Endothelial cell of umbilical vein (primary cell): ENCODE measurements around the gene DIS3L2. TPM values are rescaled to one million over a fixed set of nuclear protein-coding genes. Genes with fewer than 3 reads are reported as not detected.

Experiments
- BruUV-seq: library from RNA; stranded (reverse); fragments of 400-500 nt; replicated peaks from 2 replicates; lab custom pipeline; 2021; lab: Mats Ljungman, UMichigan
- CTCF ChIA-PET: fragments of 300-600, 350-600 bp; sonication (Branson Sonifier 250); formaldehyde crosslinking; loops from one replicate; lab custom pipeline; 2021; ENCODE audit warnings: antibody characterized with exemption, inconsistent platforms; lab: Charles Lee
- POLR2A ChIA-PET: fragments of 300-600, 350-600 bp; sonication (Branson Sonifier 250); formaldehyde crosslinking; loops from one replicate; lab custom pipeline; 2021; ENCODE audit warnings: antibody characterized with exemption, inconsistent platforms; lab: Charles Lee
- DNase-seq: peaks from one replicate; pipeline ENCODE4 v3.0.0-alpha.2; 2011; ENCODE audit warnings: low read depth, low spot score
- FAIRE-seq: peaks from 2 replicates; lab custom pipeline; 2011; peaks lifted over from hg19 to GRCh38; lab: Jason Lieb, UNC
- H2AFZ ChIP-seq: 2 replicates; pipeline ENCODE4 v1.6.0; 2012; ENCODE audit warnings: low read depth, low read length, control low read depth, inconsistent platforms
- H3K27ac ChIP-seq: 2 replicates; pipeline ENCODE4 v1.5.1; 2011; ENCODE audit warnings: low read depth, mild to moderate bottlenecking, control low read depth, low read length, moderate library complexity; ENCODE audit not compliant: insufficient read depth
- H3K27me3 ChIP-seq, 2 experiments: 2 replicates each; pipeline versions ENCODE4 v1.6.0 to v1.6.1; 2011; ENCODE audit warnings: low read length in 2 of 2, mixed read lengths in 1 of 2; ENCODE audit not compliant: control insufficient read depth in 2 of 2, insufficient read depth in 2 of 2
- H3K36me3 ChIP-seq, 2 experiments: 2 replicates in 1 of 2; 3 replicates in 1 of 2; pipeline ENCODE4 v1.5.1; 2011; ENCODE audit warnings: low read length in 2 of 2, mild to moderate bottlenecking in 1 of 2, moderate library complexity in 1 of 2; ENCODE audit not compliant: control insufficient read depth in 2 of 2, insufficient read depth in 2 of 2; ENCODE audit errors: extremely low read depth in 1 of 2
- H3K4me1 ChIP-seq: 3 replicates; pipeline ENCODE4 v1.5.1; 2011; ENCODE audit warnings: mild to moderate bottlenecking, low read length; ENCODE audit not compliant: control insufficient read depth, insufficient read depth; ENCODE audit errors: extremely low read depth
- H3K4me2 ChIP-seq: 2 replicates; pipeline ENCODE4 v1.6.1; 2011; ENCODE audit warnings: low read length, control low read depth, mixed read lengths; ENCODE audit not compliant: insufficient read depth
- H3K4me3 ChIP-seq, 3 experiments: fragments of 200-600 bp in 1 of 3; sonication (generic), shearing (Covaris generic) in 1 of 3; replicated peaks in 1 of 3; 2 replicates each; pipeline ENCODE4 v1.5.1; 2011 to 2016; ENCODE audit warnings: control low read depth in 3 of 3, low read length in 3 of 3, mild to moderate bottlenecking in 2 of 3, inconsistent platforms in 1 of 3, low read depth in 1 of 3, moderate library complexity in 1 of 3; ENCODE audit not compliant: insufficient read depth in 1 of 3
- H3K79me2 ChIP-seq: 2 replicates; pipeline ENCODE4 v1.6.0; 2012; ENCODE audit warnings: low read length, inconsistent platforms; ENCODE audit not compliant: control insufficient read depth, insufficient read depth
- H3K9ac ChIP-seq: replicated peaks from 2 replicates; pipeline ENCODE3; 2011; ENCODE audit warnings: low read length, control low read depth; ENCODE audit not compliant: insufficient read depth; ENCODE audit errors: extremely low read depth
- H3K9me1 ChIP-seq: replicated peaks from 3 replicates; pipeline ENCODE4 v1.6.0; 2011; ENCODE audit warnings: mild to moderate bottlenecking, low read length; ENCODE audit not compliant: control insufficient read depth, insufficient read depth; ENCODE audit errors: extremely low read depth
- H3K9me3 ChIP-seq: replicated peaks from 2 replicates; pipeline ENCODE4 v1.5.1; 2012; ENCODE audit warnings: low read length, inconsistent platforms; ENCODE audit not compliant: control insufficient read depth, insufficient read depth
- H4K20me1 ChIP-seq: replicated peaks from 2 replicates; pipeline ENCODE3; 2011; ENCODE audit warnings: mild to moderate bottlenecking, low read length; ENCODE audit not compliant: control insufficient read depth, insufficient read depth; ENCODE audit errors: extremely low read depth
- EZH2 ChIP-seq: IDR thresholded peaks from 2 replicates; pipeline ENCODE4 v1.6.1; 2012; ENCODE audit warnings: borderline replicate concordance, low read depth, mild to moderate bottlenecking, moderate library complexity, low read length, inconsistent platforms; ENCODE audit not compliant: severe bottlenecking
- FOS ChIP-seq: IDR thresholded peaks from 2 replicates; pipeline ENCODE4 v1.6.1; 2011; ENCODE audit warnings: mild to moderate bottlenecking, low read length, moderate library complexity, borderline replicate concordance; ENCODE audit not compliant: insufficient read depth
- GATA2 ChIP-seq: IDR thresholded peaks from 2 replicates; pipeline ENCODE4 v1.7.0; 2011; ENCODE audit warnings: low read depth, mild to moderate bottlenecking, moderate library complexity, mixed read lengths, low read length; ENCODE audit not compliant: insufficient read length, insufficient read depth
- JUN ChIP-seq: IDR thresholded peaks from 2 replicates; pipeline ENCODE4 v1.6.1; 2011; ENCODE audit warnings: borderline replicate concordance, low read depth; ENCODE audit not compliant: insufficient read length, insufficient read depth
- MYC ChIP-seq: IDR thresholded peaks from one replicate; pipeline ENCODE4 v1.6.1; 2011; ENCODE audit warnings: mild to moderate bottlenecking, low read depth, low read length
- POLR2A ChIP-seq: IDR thresholded peaks from 2 replicates; pipeline ENCODE4 v1.6.1; 2012; ENCODE audit warnings: low read depth, mild to moderate bottlenecking, control low read depth, low read length
- POLR2AphosphoS5 ChIP-seq: IDR thresholded peaks from 2 replicates; pipeline ENCODE4 v1.6.1; 2012; ENCODE audit warnings: low read depth, mild to moderate bottlenecking, control low read depth, low read length, moderate library complexity; ENCODE audit not compliant: insufficient read depth
- dilution Hi-C: fragments of 300-500 bp; cut with MboI; formaldehyde crosslinking; loops from one replicate; pipeline ENCODE4 v1.15.0; 2019; ENCODE audit warnings: low sequenced_read_pairs; ENCODE audit not compliant: extremely low pct_ligation_motif_present
- intact Hi-C: fragments of 100-400 bp; cut with micrococcal nuclease; formaldehyde crosslinking; loops from one replicate; pipeline ENCODE4 v1.10.0; 2022
- polyA plus RNA-seq, 4 experiments: library from polyadenylated mRNA; depleted of rRNA in 3 of 4; stranded (reverse) in 3 of 4; unstranded in 1 of 4; fragments of >200 nt; gene quantifications; 2 replicates each; pipeline versions ENCODE4 v1.2.1 to v1.2.3, GENCODE V29; 2011 to 2012; ENCODE audit warnings: missing spikeins in 1 of 4
- total RNA-seq: library from RNA; stranded (reverse); gene quantifications from 2 replicates; pipeline ENCODE4 v1.2.3, GENCODE V29; 2021
- TF ChIP-seq, protein P1 (sequence below), 2 donors: IDR thresholded peaks; 1 replicate in 1 of 2; 2 replicates in 1 of 2; pipeline ENCODE4 v1.5.1; 2011; ENCODE audit warnings: low read length in 2 of 2, mild to moderate bottlenecking in 2 of 2, moderate library complexity in 2 of 2, control low read depth in 1 of 2, inconsistent platforms in 1 of 2, low read depth in 1 of 2; ENCODE audit not compliant: insufficient read depth in 1 of 2; ENCODE audit errors: extremely low read depth in 1 of 2
- TF ChIP-seq, protein P2 (sequence below): IDR thresholded peaks from 2 replicates; pipeline ENCODE4 v1.6.1; 2011; ENCODE audit not compliant: insufficient read depth, insufficient read length

Gene DIS3L2
- total and polyA plus RNA-seq, 2 donors (not counting 3 experiments of a cell fraction or from before 2014, with no cell fraction given) = 14.6 to 31.2 TPM

DNA sequence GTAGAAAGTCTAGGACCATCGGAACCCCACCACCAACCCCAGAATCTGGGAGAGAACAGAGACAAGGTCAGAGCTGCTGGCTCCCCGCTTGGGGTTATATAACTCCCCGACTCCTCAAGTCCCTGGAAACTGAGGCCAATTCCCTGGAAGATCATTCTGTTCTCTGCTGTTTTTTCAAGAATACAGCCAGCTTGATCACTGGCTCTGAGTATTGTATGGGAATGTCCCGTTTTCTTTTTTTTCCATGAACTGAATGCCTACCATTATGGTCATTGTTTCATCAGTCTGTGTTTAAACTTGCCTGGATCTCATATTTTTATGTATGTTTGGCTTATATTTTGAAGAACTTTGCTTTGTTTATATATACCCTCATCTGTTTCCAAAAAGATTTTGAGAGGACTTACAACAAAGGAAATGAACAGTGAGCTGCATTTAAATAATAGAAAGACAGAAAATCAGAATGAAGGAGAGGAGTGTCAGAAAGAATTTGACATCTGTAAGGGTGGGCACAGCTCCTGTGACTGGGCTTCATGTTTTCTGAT lies 327.0 kb downstream of the DIS3L2 start:
- TF ChIP-seq MYC (no peak), POLR2A (no peak), JUN (no peak), EZH2 (no peak), POLR2AphosphoS5 (no peak), FOS (no peak), GATA2 (no peak)
- TF ChIP-seq, protein P1, sequence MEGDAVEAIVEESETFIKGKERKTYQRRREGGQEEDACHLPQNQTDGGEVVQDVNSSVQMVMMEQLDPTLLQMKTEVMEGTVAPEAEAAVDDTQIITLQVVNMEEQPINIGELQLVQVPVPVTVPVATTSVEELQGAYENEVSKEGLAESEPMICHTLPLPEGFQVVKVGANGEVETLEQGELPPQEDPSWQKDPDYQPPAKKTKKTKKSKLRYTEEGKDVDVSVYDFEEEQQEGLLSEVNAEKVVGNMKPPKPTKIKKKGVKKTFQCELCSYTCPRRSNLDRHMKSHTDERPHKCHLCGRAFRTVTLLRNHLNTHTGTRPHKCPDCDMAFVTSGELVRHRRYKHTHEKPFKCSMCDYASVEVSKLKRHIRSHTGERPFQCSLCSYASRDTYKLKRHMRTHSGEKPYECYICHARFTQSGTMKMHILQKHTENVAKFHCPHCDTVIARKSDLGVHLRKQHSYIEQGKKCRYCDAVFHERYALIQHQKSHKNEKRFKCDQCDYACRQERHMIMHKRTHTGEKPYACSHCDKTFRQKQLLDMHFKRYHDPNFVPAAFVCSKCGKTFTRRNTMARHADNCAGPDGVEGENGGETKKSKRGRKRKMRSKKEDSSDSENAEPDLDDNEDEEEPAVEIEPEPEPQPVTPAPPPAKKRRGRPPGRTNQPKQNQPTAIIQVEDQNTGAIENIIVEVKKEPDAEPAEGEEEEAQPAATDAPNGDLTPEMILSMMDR (IDR thresholded peaks at IDR 0.05; ENCODE audit: extremely low read depth in 1 of 2, insufficient read depth in 1 of 2, low read depth in 1 of 2, low read length in 2 of 2) = no peak
- TF ChIP-seq, protein P2, sequence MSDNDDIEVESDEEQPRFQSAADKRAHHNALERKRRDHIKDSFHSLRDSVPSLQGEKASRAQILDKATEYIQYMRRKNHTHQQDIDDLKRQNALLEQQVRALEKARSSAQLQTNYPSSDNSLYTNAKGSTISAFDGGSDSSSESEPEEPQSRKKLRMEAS = no peak
- Histone ChIP-seq H3K4me3 (no peak overlapping the region), H3K4me1 (no peaks in the 10 kb centered on the region), H3K9ac (no peak overlapping the region), H3K9me1 (no peaks in the 10 kb centered on the region), H3K27ac (no peak overlapping the region), H3K79me2 (no peaks in the 10 kb centered on the region), H3K9me3 (no peaks in the 10 kb centered on the region), H3K36me3 (no peaks in the 10 kb centered on the region), H4K20me1 (no peaks in the 10 kb centered on the region), H3K4me2 (no peak overlapping the region), H2AFZ (no peak overlapping the region), H3K27me3 (no peaks in the 10 kb centered on the region)
- no TSS peak for BruUV-seq
- DNase-seq = no peak
- dilution Hi-C loops (no loop called here), intact Hi-C loops (loop anchor here (2.0 kb wide), 1 partner anchor 14 kb away; no protein-coding TSS in a partner anchor)
- FAIRE-seq = no peak
- ChIA-PET POLR2A (no interaction called here), CTCF (interaction anchor here (0.7 to 1.9 kb wide), 2 partner anchors 12 to 363 kb away, joined by 4 to 11 read pairs; no protein-coding TSS in a partner anchor)
